K562 (cell line): ENCODE measurements around the gene MLC1. TPM values are rescaled to one million over a fixed set of nuclear protein-coding genes. Genes with fewer than 3 reads are reported as not detected.

ENCODE experiments used
- ARHGAP35 ChIP-seq: fragments of 450-650 bp; IDR thresholded peaks from 2 replicates; pipeline ENCODE4 v1.6.1; 2018; ENCODE audit not compliant: partially characterized antibody
- BRF1 ChIP-seq: IDR thresholded peaks from 3 replicates; pipeline ENCODE4 v1.6.1; 2011; ENCODE audit warnings: borderline replicate concordance, mild to moderate bottlenecking; ENCODE audit not compliant: insufficient read length; ENCODE audit errors: extremely low read depth
- CCNT2 ChIP-seq: IDR thresholded peaks from 2 replicates; pipeline ENCODE4 v1.6.1; 2011; ENCODE audit warnings: borderline replicate concordance, low read depth, mild to moderate bottlenecking, moderate library complexity, mixed read lengths, low read length; ENCODE audit not compliant: insufficient read length; ENCODE audit errors: extremely low read depth
- EHMT2 ChIP-seq: fragments of 450-650 bp; IDR thresholded peaks from 2 replicates; pipeline ENCODE4 v1.6.1; 2018; ENCODE audit warnings: antibody characterized with exemption
- EP300 ChIP-seq: IDR thresholded peaks from 2 replicates; pipeline ENCODE4 v1.6.1; 2012; ENCODE audit warnings: low read length, improper control_type of control experiment
- KLF6 ChIP-seq: fragments of 250-450 bp; sonication (Bioruptor Pico); IDR thresholded peaks from 2 replicates; pipeline ENCODE4 v1.4.0; 2020; ENCODE audit warnings: mild to moderate bottlenecking, moderate library complexity, borderline replicate concordance
- L3MBTL2 ChIP-seq: fragments of 450-650 bp; IDR thresholded peaks from 2 replicates; pipeline ENCODE4 v1.6.1; 2016; ENCODE audit warnings: mild to moderate bottlenecking, moderate library complexity
- MTA2 ChIP-seq: fragments of 450-650 bp; IDR thresholded peaks from 2 replicates; pipeline ENCODE4 v1.6.1; 2016; ENCODE audit warnings: low read depth
- RBM17 ChIP-seq: fragments of 200-400 bp; formaldehyde crosslinking; IDR thresholded peaks from 2 replicates; pipeline ENCODE4 v1.6.1; 2017; ENCODE audit warnings: low read depth, mild to moderate bottlenecking, low read length, borderline replicate concordance
- RBM39 ChIP-seq: fragments of 200-400 bp; formaldehyde crosslinking; optimal IDR thresholded peaks from 2 replicates; pipeline ENCODE3; 2018; ENCODE audit warnings: low read depth, low read length
- RUNX1 ChIP-seq: sonication (generic); IDR thresholded peaks from 2 replicates; pipeline ENCODE4 v1.6.1; 2016; ENCODE audit warnings: antibody characterized with exemption, low read depth
- SRF ChIP-seq, 2 experiments: fragments of 250-450, 450-650 bp in 1 of 2; sonication (Bioruptor Pico) in 1 of 2; sonication (generic) in 1 of 2; formaldehyde crosslinking; IDR thresholded peaks; 2 replicates each; pipeline versions ENCODE4 v1.5.0 to v1.5.1; 2020 to 2022; ENCODE audit warnings: mild to moderate bottlenecking in 1 of 2, missing genetic modification reagents in 1 of 2
- STAT5B ChIP-seq: fragments of 250-450 bp; sonication (Bioruptor Pico); IDR thresholded peaks from 2 replicates; pipeline ENCODE4 v1.8.0; 2021; ENCODE audit warnings: mild to moderate bottlenecking, inconsistent platforms
- TAL1 ChIP-seq: fragments of 450-650 bp; IDR thresholded peaks from 2 replicates; pipeline ENCODE4 v1.6.1; 2016; ENCODE audit warnings: mild to moderate bottlenecking
- ZNF146 ChIP-seq: IDR thresholded peaks from one replicate; pipeline ENCODE4 v1.6.1; 2018; ENCODE audit warnings: missing compliant biosample characterization; ENCODE audit not compliant: unreplicated experiment
- ZNF41 ChIP-seq: fragments of 250-450 bp; sonication (Bioruptor Pico); conservative IDR thresholded peaks from 2 replicates; pipeline ENCODE4 v1.4.0; 2020; ENCODE audit warnings: mild to moderate bottlenecking
- polyA plus RNA-seq, 8 experiments: library from polyadenylated mRNA; depleted of rRNA in 4 of 8; stranded (reverse) in 5 of 8; unstranded in 3 of 8; fragments of >200 nt; fragmentation: Nextera tagmentation in 2 of 8; fragmentation: Illumina TruSeq in 1 of 8; extraction: Ambion mirVana in 2 of 8; extraction: Trizol in 1 of 8; gene quantifications; 2 replicates each; pipeline versions ENCODE4 v1.2.1 to v1.2.3, GENCODE V29; 2011 to 2014; ENCODE audit warnings: inconsistent platforms in 1 of 8, missing spikeins in 1 of 8
- total RNA-seq, 7 experiments: library from RNA; depleted of rRNA in 6 of 7; stranded (reverse); fragments of >200 nt in 6 of 7; fragmentation: Illumina TruSeq in 2 of 7; extraction: Trizol in 2 of 7; gene quantifications; 2 replicates each; pipeline versions ENCODE4 v1.2.1 to v1.2.3, GENCODE V29; 2011 to 2021; ENCODE audit warnings: low replicate concordance in 1 of 7
- TF ChIP-seq, protein P1 (sequence below), 3 experiments: fragments of 200-800 bp in 1 of 3; fragments of 250-450 bp in 1 of 3; fragments of 450-650 bp in 1 of 3; sonication (Bioruptor Pico) in 1 of 3; sonication (Bioruptor generic) in 1 of 3; formaldehyde crosslinking in 1 of 3; IDR thresholded peaks; 2 replicates each; pipeline versions ENCODE4 v1.6.1 to v1.8.0; 2016 to 2022; ENCODE audit warnings: mild to moderate bottlenecking in 2 of 3, missing genetic modification characterization in 2 of 3, missing compliant biosample characterization in 1 of 3, moderate library complexity in 1 of 3
- TF ChIP-seq, protein P2 (sequence below): fragments of 250-450 bp; sonication (Bioruptor Pico); IDR thresholded peaks from 2 replicates; pipeline ENCODE4 v1.9.0; 2021; ENCODE audit warnings: mild to moderate bottlenecking, inconsistent platforms
- TF ChIP-seq, protein P3 (sequence below): fragments of 450-650 bp; IDR thresholded peaks from 2 replicates; pipeline ENCODE4 v1.6.1; 2017; ENCODE audit warnings: antibody characterized with exemption, mild to moderate bottlenecking

The MLC1 gene
- total and polyA plus RNA-seq, 9 of the 15 experiments (the other 6 are each of a cell fraction or from before 2014, with no cell fraction given) = 0.06 to 0.98 (median 0.39) TPM

DNA sequence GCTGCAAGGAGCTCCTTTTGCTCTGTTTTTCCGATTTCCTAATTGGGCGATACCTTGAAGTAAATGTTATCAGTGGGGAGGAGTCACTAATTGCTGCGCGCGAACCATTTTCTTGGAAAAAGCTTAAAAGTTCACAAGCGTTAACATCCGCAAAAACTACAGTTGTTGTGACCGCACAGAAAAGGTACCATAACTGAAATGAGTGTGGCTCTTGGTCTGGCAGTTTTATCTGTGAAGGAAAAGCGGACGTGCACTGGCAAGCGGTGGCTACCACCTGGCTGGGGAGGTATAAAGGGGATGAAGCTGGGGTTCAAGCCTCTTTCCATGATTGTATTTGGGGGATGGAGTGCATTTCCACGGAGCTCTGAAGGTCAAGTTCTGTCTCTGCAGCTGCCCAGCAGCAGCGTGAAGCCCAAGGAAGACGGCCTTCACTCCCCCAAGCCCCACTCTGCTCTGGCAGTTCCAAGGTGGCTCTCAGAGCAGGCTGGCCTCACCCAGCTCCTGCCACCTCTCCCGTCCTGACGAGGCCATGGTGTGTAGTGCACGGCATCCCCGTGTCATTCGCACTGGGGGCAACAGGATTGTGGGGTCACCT is 32.0 kb upstream of the MLC1 start (continued):
- TF ChIP-seq, protein P1, sequence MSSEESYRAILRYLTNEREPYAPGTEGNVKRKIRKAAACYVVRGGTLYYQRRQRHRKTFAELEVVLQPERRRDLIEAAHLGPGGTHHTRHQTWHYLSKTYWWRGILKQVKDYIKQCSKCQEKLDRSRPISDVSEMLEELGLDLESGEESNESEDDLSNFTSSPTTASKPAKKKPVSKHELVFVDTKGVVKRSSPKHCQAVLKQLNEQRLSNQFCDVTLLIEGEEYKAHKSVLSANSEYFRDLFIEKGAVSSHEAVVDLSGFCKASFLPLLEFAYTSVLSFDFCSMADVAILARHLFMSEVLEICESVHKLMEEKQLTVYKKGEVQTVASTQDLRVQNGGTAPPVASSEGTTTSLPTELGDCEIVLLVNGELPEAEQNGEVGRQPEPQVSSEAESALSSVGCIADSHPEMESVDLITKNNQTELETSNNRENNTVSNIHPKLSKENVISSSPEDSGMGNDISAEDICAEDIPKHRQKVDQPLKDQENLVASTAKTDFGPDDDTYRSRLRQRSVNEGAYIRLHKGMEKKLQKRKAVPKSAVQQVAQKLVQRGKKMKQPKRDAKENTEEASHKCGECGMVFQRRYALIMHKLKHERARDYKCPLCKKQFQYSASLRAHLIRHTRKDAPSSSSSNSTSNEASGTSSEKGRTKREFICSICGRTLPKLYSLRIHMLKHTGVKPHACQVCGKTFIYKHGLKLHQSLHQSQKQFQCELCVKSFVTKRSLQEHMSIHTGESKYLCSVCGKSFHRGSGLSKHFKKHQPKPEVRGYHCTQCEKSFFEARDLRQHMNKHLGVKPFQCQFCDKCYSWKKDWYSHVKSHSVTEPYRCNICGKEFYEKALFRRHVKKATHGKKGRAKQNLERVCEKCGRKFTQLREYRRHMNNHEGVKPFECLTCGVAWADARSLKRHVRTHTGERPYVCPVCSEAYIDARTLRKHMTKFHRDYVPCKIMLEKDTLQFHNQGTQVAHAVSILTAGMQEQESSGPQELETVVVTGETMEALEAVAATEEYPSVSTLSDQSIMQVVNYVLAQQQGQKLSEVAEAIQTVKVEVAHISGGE (CRISPR knock-in tag; IDR thresholded peaks at IDR 0.05) = no peak
- no peak for TF ChIP-seq RBM17
- no peak for TF ChIP-seq ARHGAP35
- no peak for TF ChIP-seq ZNF41 (CRISPR knock-in tag)
- TF ChIP-seq EHMT2 = no peak
- TF ChIP-seq BRF1 = no peak
- no peak for TF ChIP-seq CCNT2
- no peak for TF ChIP-seq STAT5B (CRISPR knock-in tag)
- no peak for TF ChIP-seq RUNX1
- no peak for TF ChIP-seq MTA2
- peak in 1 of 2 experiments; percentile 88; a peak in 2 of 4 replicates for TF ChIP-seq SRF (CRISPR knock-in tag; IDR thresholded peaks at IDR 0.05)
- TF ChIP-seq KLF6 (CRISPR knock-in tag) = no peak
- TF ChIP-seq EP300 = peak; percentile 61
- TF ChIP-seq RBM39 = no peak
- no peak for TF ChIP-seq ZNF146 (CRISPR knock-in tag)
- TF ChIP-seq, protein P2, sequence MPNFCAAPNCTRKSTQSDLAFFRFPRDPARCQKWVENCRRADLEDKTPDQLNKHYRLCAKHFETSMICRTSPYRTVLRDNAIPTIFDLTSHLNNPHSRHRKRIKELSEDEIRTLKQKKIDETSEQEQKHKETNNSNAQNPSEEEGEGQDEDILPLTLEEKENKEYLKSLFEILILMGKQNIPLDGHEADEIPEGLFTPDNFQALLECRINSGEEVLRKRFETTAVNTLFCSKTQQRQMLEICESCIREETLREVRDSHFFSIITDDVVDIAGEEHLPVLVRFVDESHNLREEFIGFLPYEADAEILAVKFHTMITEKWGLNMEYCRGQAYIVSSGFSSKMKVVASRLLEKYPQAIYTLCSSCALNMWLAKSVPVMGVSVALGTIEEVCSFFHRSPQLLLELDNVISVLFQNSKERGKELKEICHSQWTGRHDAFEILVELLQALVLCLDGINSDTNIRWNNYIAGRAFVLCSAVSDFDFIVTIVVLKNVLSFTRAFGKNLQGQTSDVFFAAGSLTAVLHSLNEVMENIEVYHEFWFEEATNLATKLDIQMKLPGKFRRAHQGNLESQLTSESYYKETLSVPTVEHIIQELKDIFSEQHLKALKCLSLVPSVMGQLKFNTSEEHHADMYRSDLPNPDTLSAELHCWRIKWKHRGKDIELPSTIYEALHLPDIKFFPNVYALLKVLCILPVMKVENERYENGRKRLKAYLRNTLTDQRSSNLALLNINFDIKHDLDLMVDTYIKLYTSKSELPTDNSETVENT (CRISPR knock-in tag) = no peak
- no peak for TF ChIP-seq TAL1
- TF ChIP-seq, protein P3, sequence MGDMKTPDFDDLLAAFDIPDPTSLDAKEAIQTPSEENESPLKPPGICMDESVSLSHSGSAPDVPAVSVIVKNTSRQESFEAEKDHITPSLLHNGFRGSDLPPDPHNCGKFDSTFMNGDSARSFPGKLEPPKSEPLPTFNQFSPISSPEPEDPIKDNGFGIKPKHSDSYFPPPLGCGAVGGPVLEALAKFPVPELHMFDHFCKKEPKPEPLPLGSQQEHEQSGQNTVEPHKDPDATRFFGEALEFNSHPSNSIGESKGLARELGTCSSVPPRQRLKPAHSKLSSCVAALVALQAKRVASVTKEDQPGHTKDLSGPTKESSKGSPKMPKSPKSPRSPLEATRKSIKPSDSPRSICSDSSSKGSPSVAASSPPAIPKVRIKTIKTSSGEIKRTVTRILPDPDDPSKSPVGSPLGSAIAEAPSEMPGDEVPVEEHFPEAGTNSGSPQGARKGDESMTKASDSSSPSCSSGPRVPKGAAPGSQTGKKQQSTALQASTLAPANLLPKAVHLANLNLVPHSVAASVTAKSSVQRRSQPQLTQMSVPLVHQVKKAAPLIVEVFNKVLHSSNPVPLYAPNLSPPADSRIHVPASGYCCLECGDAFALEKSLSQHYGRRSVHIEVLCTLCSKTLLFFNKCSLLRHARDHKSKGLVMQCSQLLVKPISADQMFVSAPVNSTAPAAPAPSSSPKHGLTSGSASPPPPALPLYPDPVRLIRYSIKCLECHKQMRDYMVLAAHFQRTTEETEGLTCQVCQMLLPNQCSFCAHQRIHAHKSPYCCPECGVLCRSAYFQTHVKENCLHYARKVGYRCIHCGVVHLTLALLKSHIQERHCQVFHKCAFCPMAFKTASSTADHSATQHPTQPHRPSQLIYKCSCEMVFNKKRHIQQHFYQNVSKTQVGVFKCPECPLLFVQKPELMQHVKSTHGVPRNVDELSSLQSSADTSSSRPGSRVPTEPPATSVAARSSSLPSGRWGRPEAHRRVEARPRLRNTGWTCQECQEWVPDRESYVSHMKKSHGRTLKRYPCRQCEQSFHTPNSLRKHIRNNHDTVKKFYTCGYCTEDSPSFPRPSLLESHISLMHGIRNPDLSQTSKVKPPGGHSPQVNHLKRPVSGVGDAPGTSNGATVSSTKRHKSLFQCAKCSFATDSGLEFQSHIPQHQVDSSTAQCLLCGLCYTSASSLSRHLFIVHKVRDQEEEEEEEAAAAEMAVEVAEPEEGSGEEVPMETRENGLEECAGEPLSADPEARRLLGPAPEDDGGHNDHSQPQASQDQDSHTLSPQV = peak; percentile 39
- 0 out of 2 replicates have a peak, but pooled peaks have one; percentile 16 for TF ChIP-seq L3MBTL2
